ENCODE results near the gene FAM20C. TPM values are rescaled to one million over a fixed set of nuclear protein-coding genes. Genes with fewer than 3 reads are reported as not detected.

The FAM20C gene
- total RNA-seq, 2 donors from 2014 or later, result 33.5 to 53.5 TPM

- H3K4me1 ChIP-seq (ENCODE audit: control insufficient read depth, insufficient read depth, low read length), result no peaks in the 10 kb centered on the region
- H3K9ac ChIP-seq (ENCODE audit: extremely low read depth, low read length, poor library complexity, severe bottlenecking), result no peak overlapping the region
- no peak overlapping the region for H3K27ac ChIP-seq (ENCODE audit: low read depth, low read length)
- WGBS, 2 experiments (ENCODE audit: insufficient coverage in 1 of 2, insufficient read length in 1 of 2), result 91 to 94% methylated on average over 6 to 13 of the region's 13 CpGs
- H3K27me3 ChIP-seq (ENCODE audit: control insufficient read depth, insufficient read depth, low read length, poor library complexity, severe bottlenecking), result no peaks in the 10 kb centered on the region
- no peaks in the 10 kb centered on the region for H3K9me3 ChIP-seq (ENCODE audit: control insufficient read depth, low read length)
- H3K4me1 Mint-ChIP-seq, result no peaks in the 10 kb centered on the region
- no peaks in the 10 kb centered on the region for H3K36me3 ChIP-seq (ENCODE audit: control insufficient read depth, insufficient read depth, low read length)
- peaks cover 2% of the 10 kb centered on the region for H3K27me3 Mint-ChIP-seq (ENCODE audit: insufficient read depth)
- no peak overlapping the region for H3K4me3 ChIP-seq (ENCODE audit: low read length)
- no peak for TF ChIP-seq CTCF (conservative IDR thresholded peaks at IDR 0.05)
- H3K9me3 Mint-ChIP-seq, result no peaks in the 10 kb centered on the region
- H3K36me3 Mint-ChIP-seq (ENCODE audit: low read depth), result no peaks in the 10 kb centered on the region
- DNase-seq, result no peak
- H3K4me3 Mint-ChIP-seq, result no peak overlapping the region
- H3K27ac Mint-ChIP-seq, result no peak overlapping the region
Observed at GRCh38 chr7:300546-301290, 108.3 kb downstream of the FAM20C start.

- no peaks in the 10 kb centered on the region for H3K9me3 ChIP-seq (ENCODE audit: control insufficient read depth, low read length)
- Mint-ChIP-seq H3K4me1 (no peaks in the 10 kb centered on the region), H3K9me3 (no peaks in the 10 kb centered on the region), H3K27ac (no peak overlapping the region), H3K36me3 (ENCODE audit: low read depth) (no peaks in the 10 kb centered on the region), H3K4me3 (no peak overlapping the region), H3K27me3 (ENCODE audit: insufficient read depth) (peaks cover 1% of the 10 kb centered on the region)
- H3K27me3 ChIP-seq (ENCODE audit: control insufficient read depth, insufficient read depth, low read length, poor library complexity, severe bottlenecking), result no peaks in the 10 kb centered on the region
- 92 to 93% methylated on average over 32 to 34 of the region's 34 CpGs for WGBS, 2 experiments (ENCODE audit: insufficient coverage in 1 of 2, insufficient read length in 1 of 2)
- TF ChIP-seq CTCF (conservative IDR thresholded peaks at IDR 0.05), result no peak
- H3K27ac ChIP-seq (ENCODE audit: low read depth, low read length), result no peak overlapping the region
- no peak overlapping the region for H3K4me3 ChIP-seq (ENCODE audit: low read length)
- H3K36me3 ChIP-seq (ENCODE audit: control insufficient read depth, insufficient read depth, low read length), result no peaks in the 10 kb centered on the region
- H3K9ac ChIP-seq (ENCODE audit: extremely low read depth, low read length, poor library complexity, severe bottlenecking), result no peak overlapping the region
- DNase-seq, result peak; percentile 26
- H3K4me1 ChIP-seq (ENCODE audit: control insufficient read depth, insufficient read depth, low read length), result no peaks in the 10 kb centered on the region
Observed at GRCh38 chr7:301291-302053, 109.1 kb downstream of the FAM20C start.

GRCh38 chr7:302054-302992 lies 110.0 kb downstream of the FAM20C start:
- Histone ChIP-seq H3K36me3 (ENCODE audit: control insufficient read depth, insufficient read depth, low read length) (no peaks in the 10 kb centered on the region), H3K27me3 (ENCODE audit: control insufficient read depth, insufficient read depth, low read length, poor library complexity, severe bottlenecking) (no peaks in the 10 kb centered on the region), H3K9me3 (ENCODE audit: control insufficient read depth, low read length) (no peaks in the 10 kb centered on the region), H3K9ac (ENCODE audit: extremely low read depth, low read length, poor library complexity, severe bottlenecking) (no peak overlapping the region), H3K4me3 (ENCODE audit: low read length) (no peak overlapping the region), H3K4me1 (ENCODE audit: control insufficient read depth, insufficient read depth, low read length) (no peaks in the 10 kb centered on the region), H3K27ac (ENCODE audit: low read depth, low read length) (no peak overlapping the region)
- Mint-ChIP-seq H3K36me3 (ENCODE audit: low read depth) (no peaks in the 10 kb centered on the region), H3K27ac (no peak overlapping the region), H3K4me3 (no peak overlapping the region), H3K4me1 (no peaks in the 10 kb centered on the region), H3K9me3 (peaks cover 4% of the 10 kb centered on the region), H3K27me3 (ENCODE audit: insufficient read depth) (no peaks in the 10 kb centered on the region)
- WGBS, 2 experiments (ENCODE audit: insufficient coverage in 1 of 2, insufficient read length in 1 of 2), result 91 to 92% methylated on average over 3 to 18 of the region's 18 CpGs
- peak; percentile 25 for DNase-seq
- no peak for TF ChIP-seq CTCF (conservative IDR thresholded peaks at IDR 0.05)

Measured in endodermal cell (in vitro differentiated cells).